ENCODE measurements around the gene CFAP410. TPM values are rescaled to one million over a fixed set of nuclear protein-coding genes. Genes with fewer than 3 reads are reported as not detected.
"Not testable (repeated sequence)": the region's sequence is repeated elsewhere in the genome, so short reads cannot be mapped to it uniquely, and the experiment has no call there.

CFAP410 gene
- total RNA-seq, 1 donor from 2014 or later, result 16.8 TPM

- DNase-seq (ENCODE audit: missing footprints) (peak; percentile 91), ATAC-seq (peak; percentile 89)
- intact Hi-C loops (cut with DNase I), result no loop called here
These were observed 14.2 kb upstream of the CFAP410 start, which contains the start of gene TRPM2 for GRCh38 chr21:44353191-44353970. TSS of gene TRPM2 (plus strand) at chr21:44353621. CDS start at chr21:44353701, 80 bp downstream.

- no peak for ATAC-seq
- DNase-seq (ENCODE audit: missing footprints), result no peak
- intact Hi-C loops (cut with DNase I), result no loop called here
These were observed 13.2 kb upstream of the CFAP410 start for GRCh38 chr21:44352253-44352860.

DNA sequence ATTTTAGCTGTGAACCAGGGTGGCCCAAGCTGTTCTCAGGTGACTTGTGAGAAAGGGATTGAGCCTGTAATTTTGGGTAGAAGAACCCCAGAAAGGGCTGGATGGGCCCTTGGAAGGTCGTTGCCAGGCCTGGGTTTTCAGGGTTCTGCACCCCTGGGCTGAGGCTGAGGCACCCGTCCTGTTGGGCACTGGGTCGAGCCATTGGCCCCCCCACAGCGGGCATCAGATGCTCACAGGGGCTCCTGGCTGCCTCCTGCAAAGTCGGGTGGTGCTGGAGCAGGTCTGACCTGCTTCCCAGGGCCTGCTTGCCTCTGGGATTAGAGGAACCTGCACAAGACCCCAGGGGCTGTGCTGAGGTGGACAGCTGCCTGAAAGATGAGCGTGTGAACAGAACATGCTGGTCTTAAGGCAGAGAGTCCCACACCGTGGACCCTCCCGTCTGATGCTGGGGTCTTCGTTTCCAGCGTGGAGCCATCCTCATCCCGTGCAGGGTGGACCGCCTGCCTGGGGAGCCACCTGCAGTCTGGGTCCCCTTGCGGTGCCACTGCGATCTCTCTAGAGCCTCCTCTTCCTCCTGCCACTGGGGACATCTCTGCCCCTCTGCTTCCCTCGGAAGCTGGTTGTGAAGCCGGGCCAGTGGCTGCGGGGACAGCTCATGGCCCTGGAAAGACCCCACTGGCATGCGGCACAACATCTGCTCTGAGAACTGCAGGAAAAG is 12.5 kb upstream of the CFAP410 start:
- ATAC-seq, result no peak
- intact Hi-C loops (cut with DNase I), result no loop called here

GRCh38 chr21:44350773-44351481 is 11.7 kb upstream of the CFAP410 start:
- ATAC-seq, result no peak
- intact Hi-C loops (cut with DNase I), result no loop called here

More for the DNA sequence above, 12.5 kb upstream of the CFAP410 start:
- peak; percentile 42 for DNase-seq (ENCODE audit: missing footprints)

DNA sequence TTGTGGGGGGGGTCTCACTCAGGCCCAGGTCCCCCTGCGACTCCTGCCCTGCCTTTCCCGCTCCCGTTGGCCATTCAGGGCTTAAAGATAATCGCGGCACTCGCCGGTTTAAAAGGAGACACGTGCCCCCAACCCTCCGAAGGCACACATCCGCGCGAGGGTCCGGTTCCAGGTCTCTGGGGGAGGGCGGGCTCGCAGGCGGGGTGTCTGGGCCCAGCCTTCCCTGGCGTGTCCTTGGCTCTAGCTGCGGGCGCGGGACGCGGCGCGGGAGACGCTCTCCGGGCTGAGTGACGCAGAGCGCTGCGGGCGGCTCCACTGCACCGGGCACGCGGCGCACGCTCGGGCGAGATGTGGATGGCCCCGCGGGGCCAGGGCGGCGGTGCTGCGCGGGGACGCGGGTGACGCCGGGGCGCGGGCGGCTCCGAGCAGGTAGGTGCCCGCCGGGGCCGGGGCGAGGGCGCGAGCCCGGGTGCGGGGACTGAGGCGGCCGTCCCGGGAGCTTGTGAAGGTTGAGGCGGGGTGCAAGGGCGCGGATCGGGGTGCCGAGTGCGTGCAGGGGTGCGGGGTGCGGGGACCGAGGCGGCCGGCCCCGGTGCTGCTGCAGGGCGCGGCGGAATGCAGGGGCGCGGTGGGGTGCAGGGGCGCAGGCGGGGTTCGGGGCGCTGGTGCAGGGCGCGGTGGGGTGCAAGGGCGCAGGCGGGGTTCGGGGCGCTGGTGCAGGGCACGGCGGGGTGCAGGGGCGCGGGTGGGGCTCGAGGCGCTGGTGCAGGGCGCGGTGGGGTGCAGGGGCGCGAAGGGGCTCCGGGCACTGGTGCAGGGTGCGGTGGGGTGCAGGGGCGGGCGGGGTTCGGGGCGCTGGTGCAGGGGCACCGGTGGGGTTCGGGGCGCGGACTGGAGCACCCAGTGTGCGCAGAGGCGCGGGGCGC is 10.9 kb upstream of the CFAP410 start:
- DNase-seq (ENCODE audit: missing footprints) (peak; percentile 55), ATAC-seq (no peak)
- intact Hi-C loops (cut with DNase I), result no loop called here

More at GRCh38 chr21:44350773-44351481, 11.7 kb upstream of the CFAP410 start:
- peak; percentile 68 for DNase-seq (ENCODE audit: missing footprints)

DNA sequence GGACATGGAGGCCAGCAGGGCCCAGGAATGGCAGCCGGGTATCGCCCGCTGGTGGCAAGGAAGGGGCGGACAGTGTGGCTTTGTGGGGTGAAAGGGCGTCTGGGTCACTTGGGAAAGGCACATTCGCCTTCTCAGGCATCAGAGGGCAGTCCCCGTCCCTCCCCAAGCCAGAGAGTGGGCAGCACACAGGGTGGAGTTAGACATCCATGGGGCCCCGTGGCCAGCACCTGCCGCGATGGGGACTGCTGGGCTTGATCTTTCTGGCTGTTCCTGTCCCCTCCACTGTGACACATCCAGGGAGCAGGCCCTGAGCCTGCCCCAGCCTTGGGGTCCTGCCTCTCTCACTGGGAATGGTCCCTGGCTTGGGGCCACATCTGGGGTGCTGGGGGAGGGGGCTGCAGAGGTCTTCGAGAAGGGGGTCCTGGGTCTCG is 10.2 kb upstream of the CFAP410 start:
- intact Hi-C loops (cut with DNase I), result no loop called here
- peak; percentile 48 for DNase-seq (ENCODE audit: missing footprints)
- ATAC-seq, result no peak

DNA sequence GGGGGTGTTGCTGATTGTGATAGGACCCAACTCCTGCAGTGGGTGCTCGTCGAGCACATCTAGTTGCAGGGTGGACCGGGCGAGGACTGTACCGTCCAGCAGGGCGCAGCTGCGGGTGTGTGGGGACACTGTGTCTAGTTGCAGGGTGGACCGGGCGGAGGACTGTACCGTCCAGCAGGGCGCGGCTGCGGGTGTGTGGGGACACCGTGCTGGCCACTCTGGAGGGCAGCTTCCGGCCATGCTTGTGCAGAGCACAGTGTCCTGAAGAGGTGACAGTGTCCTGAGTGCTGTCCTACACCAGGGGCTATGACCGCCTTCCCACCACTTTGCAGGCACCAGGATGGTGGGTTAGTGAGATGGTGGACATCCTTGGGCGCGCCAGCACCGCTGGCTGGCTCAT is 9.7 kb upstream of the CFAP410 start:
- intact Hi-C loops (cut with DNase I), result no loop called here
- DNase-seq (ENCODE audit: missing footprints), result peak; percentile 18
- ATAC-seq, result no peak

GRCh38 chr21:44347911-44348451 is 8.8 kb upstream of the CFAP410 start:
- ATAC-seq, result no peak
- no peak for DNase-seq (ENCODE audit: missing footprints)
- intact Hi-C loops (cut with DNase I), result no loop called here

GRCh38 chr21:44345495-44345894 is 6.3 kb upstream of the CFAP410 start:
- intact Hi-C loops (cut with DNase I), result no loop called here
- no peak for ATAC-seq
- DNase-seq (ENCODE audit: missing footprints), result peak; percentile 31

GRCh38 chr21:44344541-44345183 is 5.5 kb upstream of the CFAP410 start:
- DNase-seq (ENCODE audit: missing footprints) (peak; percentile 61), ATAC-seq (no peak)
- intact Hi-C loops (cut with DNase I), result no loop called here

DNA sequence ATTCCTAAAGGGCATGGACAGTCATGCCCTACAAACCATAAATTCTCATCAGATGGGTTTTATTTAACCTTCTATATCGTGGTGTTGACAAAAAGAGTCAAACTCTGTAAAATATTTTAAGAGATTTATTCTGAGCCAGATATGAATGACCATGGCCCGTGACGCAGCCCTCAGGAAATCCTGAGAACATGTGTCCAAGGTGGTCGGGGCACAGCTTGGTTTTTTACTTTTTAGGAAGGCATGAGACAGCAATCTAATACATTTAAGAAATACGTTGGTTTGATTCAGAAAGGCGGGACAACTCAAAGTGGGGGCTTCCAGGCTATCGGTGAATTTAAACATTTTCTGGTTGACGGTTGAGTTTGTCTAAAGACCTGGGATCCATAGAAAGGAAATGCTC is 3.8 kb upstream of the CFAP410 start:
- ATAC-seq; intact Hi-C loops (cut with DNase I); DNase-seq (ENCODE audit: missing footprints): not testable (repeated sequence)

- ATAC-seq; intact Hi-C loops (cut with DNase I); DNase-seq (ENCODE audit: missing footprints): not testable (repeated sequence)
These were observed 2.7 kb upstream of the CFAP410 start for GRCh38 chr21:44341726-44342458.

DNA sequence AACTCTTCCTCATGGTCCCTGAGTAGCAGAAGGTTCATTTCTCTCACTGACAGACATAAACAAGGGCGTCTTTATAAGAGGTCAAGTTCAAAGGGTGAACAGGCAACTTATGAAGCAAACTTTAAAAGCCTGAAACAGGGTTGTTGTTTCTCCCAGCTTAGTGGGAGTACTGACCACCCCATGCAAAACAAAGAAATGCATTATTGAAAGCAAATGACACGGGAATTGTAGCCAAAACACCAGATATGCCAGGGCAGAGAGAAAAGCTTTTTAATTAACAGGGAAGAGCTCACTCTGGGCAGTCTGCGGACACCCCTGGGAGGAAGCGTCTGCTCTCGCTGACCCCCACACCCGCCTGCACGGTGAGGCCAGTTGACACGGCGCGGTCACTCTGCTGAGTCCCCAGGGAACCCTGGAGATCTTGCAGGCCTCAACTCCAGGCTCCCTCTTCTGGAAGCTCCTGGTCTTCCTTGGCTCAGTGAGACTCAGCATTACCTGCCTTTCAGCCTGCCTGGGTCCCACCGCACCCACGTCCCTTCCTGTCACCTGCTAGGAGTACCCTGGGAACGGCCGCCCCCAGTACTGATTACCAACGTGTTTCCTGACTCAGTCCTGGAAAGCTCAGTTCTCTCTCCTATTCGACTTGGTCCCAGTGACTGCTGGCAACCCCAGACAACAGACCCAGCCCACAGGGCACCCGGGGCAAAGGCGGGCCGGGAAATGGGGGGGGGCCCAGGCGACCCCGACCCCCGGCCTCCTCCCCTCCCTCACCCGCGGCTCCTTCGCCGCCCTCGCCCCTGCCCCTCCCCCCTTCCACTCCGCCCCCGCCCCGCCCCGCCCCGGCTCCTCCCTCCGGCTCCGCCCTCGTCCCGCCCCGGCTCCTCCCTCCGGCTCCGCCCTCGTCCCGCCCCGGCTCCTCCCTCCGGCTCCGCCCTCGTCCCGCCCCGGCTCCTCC is 972 bp downstream of the CFAP410 start:
- DNase-seq (ENCODE audit: missing footprints), result peak; percentile 79
- intact Hi-C loops (cut with DNase I), result loop anchor here (5.0 kb wide), 1 partner anchor 99 kb away; no protein-coding TSS in a partner anchor
- peak; percentile 32 for ATAC-seq

DNA sequence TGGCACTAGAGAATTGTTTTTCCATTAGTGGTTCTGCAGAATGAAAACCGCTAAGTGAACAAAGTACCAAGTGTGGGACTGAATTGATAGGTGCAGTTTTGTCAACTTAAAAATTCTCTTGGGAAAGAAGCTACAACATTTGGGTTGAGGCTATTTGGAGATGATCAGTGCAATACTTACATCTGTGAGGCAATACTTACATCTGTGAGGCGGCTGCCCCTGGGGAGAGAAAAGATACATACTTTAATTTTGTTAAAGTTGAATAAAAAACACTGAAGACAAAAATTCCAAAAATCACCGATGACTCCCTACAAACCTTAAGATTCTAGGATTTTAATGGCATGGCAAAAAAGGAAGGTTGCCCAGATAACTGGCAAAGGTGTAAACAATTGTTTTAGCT is 1.7 kb downstream of the CFAP410 start:
- DNase-seq (ENCODE audit: missing footprints) (peak; percentile 41), ATAC-seq (no peak)
- intact Hi-C loops (cut with DNase I), result loop anchor here (5.0 kb wide), 1 partner anchor 100 kb away; no protein-coding TSS in a partner anchor

All from Right ventricle myocardium inferior (tissue), 1 donor.